A673 (cell line): ENCODE results near the gene NIN.

Experiments used
- CTCF ChIP-seq: fragments of 300-800, 200-600 bp; sonication (generic); conservative IDR thresholded peaks from 2 replicates; pipeline ENCODE4 v1.5.1; 2017; ENCODE audit warnings: low read depth, mild to moderate bottlenecking, antibody characterized with exemption, low read length, moderate library complexity, mixed read lengths
- EZH2 ChIP-seq: fragments of 200-600 bp; sonication (generic); IDR thresholded peaks from 2 replicates; pipeline ENCODE4 v1.6.1; 2017; ENCODE audit warnings: borderline replicate concordance, low read depth, mild to moderate bottlenecking, mixed read lengths, antibody characterized with exemption, low read length; ENCODE audit not compliant: poor library complexity, severe bottlenecking

DNA sequence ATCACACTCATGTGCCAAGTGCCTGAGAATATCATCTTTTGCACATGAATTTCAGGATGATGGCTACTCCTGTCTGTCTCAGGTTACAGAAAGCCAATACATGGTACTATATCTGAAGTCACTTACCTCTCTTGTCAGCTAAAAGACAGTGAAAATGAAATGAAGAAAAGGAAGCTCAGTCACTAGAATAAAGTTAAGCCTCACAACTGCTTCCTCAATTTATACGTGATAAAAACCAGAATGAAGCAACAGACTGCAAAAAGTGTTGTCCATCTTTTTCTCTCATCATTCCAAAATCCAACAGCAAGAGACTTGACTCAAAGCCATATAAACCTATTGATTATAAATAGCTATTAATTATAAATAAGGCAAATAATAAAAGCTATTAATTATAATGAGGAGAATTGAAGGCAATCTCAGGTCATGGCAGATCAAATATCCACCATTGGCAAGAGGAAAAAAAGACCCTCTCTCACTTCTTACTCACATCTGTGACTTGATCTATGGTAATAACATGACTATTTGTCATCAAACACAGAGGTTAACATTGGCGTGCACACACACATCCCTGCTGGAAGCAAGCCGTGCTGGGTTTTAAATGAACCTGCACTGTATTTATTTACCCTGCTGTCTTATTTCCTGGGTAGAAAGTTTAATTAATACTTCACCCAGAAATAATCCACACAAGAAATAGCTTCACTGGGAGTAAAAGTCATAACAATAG lies 10.0 kb downstream of the NIN start:
- TF ChIP-seq CTCF (no peak), EZH2 (no peak)
